ENCODE measurements around the gene ANXA6.

ANXA6 gene

GRCh38 chr5:151101746-151102145 is 55.8 kb downstream of the ANXA6 start:
- Histone ChIP-seq H3K4me3 (ENCODE audit: low read depth, low read length) (no peak overlapping the region), H3K4me1 (no peaks in the 10 kb centered on the region), H3K27me3 (no peaks in the 10 kb centered on the region), H3K9me3 (no peaks in the 10 kb centered on the region), H3K36me3 (peaks cover 3% of the 10 kb centered on the region; the same call in 1 of the 2 replicates)
- no peak for TF ChIP-seq CTCF (IDR thresholded peaks at IDR 0.05; ENCODE audit: low read depth, low read length)
- no peak for DNase-seq

- Histone ChIP-seq H3K27me3 (no peaks in the 10 kb centered on the region), H3K4me1 (no peaks in the 10 kb centered on the region), H3K4me3 (ENCODE audit: low read depth, low read length) (no peak overlapping the region), H3K36me3 (peaks cover 3% of the 10 kb centered on the region; the same call in 1 of the 2 replicates), H3K9me3 (no peaks in the 10 kb centered on the region)
- no peak for DNase-seq
- no peak for TF ChIP-seq CTCF (IDR thresholded peaks at IDR 0.05; ENCODE audit: low read depth, low read length)
Observed at GRCh38 chr5:151101151-151101550, 56.4 kb downstream of the ANXA6 start.

- TF ChIP-seq CTCF (IDR thresholded peaks at IDR 0.05; ENCODE audit: low read depth, low read length): no peak
- DNase-seq: no peak
- Histone ChIP-seq H3K36me3 (peaks cover 3% of the 10 kb centered on the region; the same call in 1 of the 2 replicates), H3K4me1 (no peaks in the 10 kb centered on the region; the same call in 1 of the 2 replicates), H3K9me3 (no peaks in the 10 kb centered on the region), H3K27me3 (no peaks in the 10 kb centered on the region), H3K4me3 (ENCODE audit: low read depth, low read length) (no peak overlapping the region)
Observed at GRCh38 chr5:151100681-151101080, 56.9 kb downstream of the ANXA6 start.

- H3K36me3 ChIP-seq: peaks cover 3% of the 10 kb centered on the region; the same call in 1 of the 2 replicates
- TF ChIP-seq CTCF (IDR thresholded peaks at IDR 0.05; ENCODE audit: low read depth, low read length): no peak
- H3K4me3 ChIP-seq (ENCODE audit: low read depth, low read length): no peak overlapping the region
- H3K9me3 ChIP-seq: no peaks in the 10 kb centered on the region
- H3K27me3 ChIP-seq: no peaks in the 10 kb centered on the region
- H3K4me1 ChIP-seq: no peaks in the 10 kb centered on the region; the same call in none of the 2 replicates
- no peak for DNase-seq
Observed at GRCh38 chr5:151098768-151099121, 58.8 kb downstream of the ANXA6 start.

GRCh38 chr5:151097820-151098767 is 59.5 kb downstream of the ANXA6 start:
- Histone ChIP-seq H3K36me3 (peaks cover 3% of the 10 kb centered on the region; the same call in 1 of the 2 replicates), H3K9me3 (no peaks in the 10 kb centered on the region), H3K4me1 (no peaks in the 10 kb centered on the region; the same call in none of the 2 replicates), H3K27me3 (no peaks in the 10 kb centered on the region), H3K4me3 (ENCODE audit: low read depth, low read length) (no peak overlapping the region)
- no peak for TF ChIP-seq CTCF (IDR thresholded peaks at IDR 0.05; ENCODE audit: low read depth, low read length)
- no peak for DNase-seq

GRCh38 chr5:151097061-151097460 is 60.5 kb downstream of the ANXA6 start:
- no peak overlapping the region for H3K4me3 ChIP-seq (ENCODE audit: low read depth, low read length)
- TF ChIP-seq CTCF (IDR thresholded peaks at IDR 0.05; ENCODE audit: low read depth, low read length): no peak
- no peaks in the 10 kb centered on the region for H3K9me3 ChIP-seq
- no peaks in the 10 kb centered on the region; the same call in none of the 2 replicates for H3K4me1 ChIP-seq
- peaks cover 3% of the 10 kb centered on the region; the same call in 1 of the 2 replicates for H3K36me3 ChIP-seq
- no peak for DNase-seq
- no peaks in the 10 kb centered on the region for H3K27me3 ChIP-seq

All from BE2C (cell line).